Spinal cord (tissue), 10 donors: Measurements from ENCODE around the gene RNPEPL1. TPM values are rescaled to one million over a fixed set of nuclear protein-coding genes. Genes with fewer than 3 reads are reported as not detected.
A peak's percentile ranks its signal among the peaks of the same experiment; 100 is the strongest.

Experiments
- DNase-seq, 6 donors: peaks; one replicate each; pipeline versions ENCODE4 v3.0.0 to v3.0.0-alpha.2; 2013 to 2015; ENCODE audit warnings: low spot score in 6 of 6, low read depth in 4 of 6
- H3K27ac ChIP-seq: one replicate; pipeline ENCODE4 v1.5.1; 2013; ENCODE audit warnings: low read depth, low read length, control low read depth
- H3K27me3 ChIP-seq: one replicate; pipeline ENCODE4 v1.6.1; 2013; ENCODE audit warnings: low read length; ENCODE audit not compliant: control insufficient read depth, insufficient read depth
- H3K36me3 ChIP-seq: one replicate; pipeline ENCODE4 v1.6.1; 2013; ENCODE audit warnings: low read length; ENCODE audit not compliant: control insufficient read depth, insufficient read depth
- H3K4me1 ChIP-seq: one replicate; pipeline ENCODE4 v1.6.1; 2013; ENCODE audit warnings: low read length; ENCODE audit not compliant: control insufficient read depth, insufficient read depth
- H3K4me3 ChIP-seq: one replicate; pipeline ENCODE4 v1.5.1; 2013; ENCODE audit warnings: low read depth, low read length, control low read depth
- H3K9me3 ChIP-seq: one replicate; pipeline ENCODE4 v1.6.1; 2013; ENCODE audit warnings: low read length; ENCODE audit not compliant: control insufficient read depth, insufficient read depth
- WGBS: methylation state at CpG from one replicate; pipeline ENCODE4 v1.1.5; 2013; ENCODE audit warnings: missing lambda C conversion rate; ENCODE audit not compliant: insufficient coverage; 5-methylcytosine and 5-hydroxymethylcytosine counted together
- polyA plus RNA-seq, 2 donors: library from polyadenylated mRNA; unstranded; fragments of 120-200 nt; gene quantifications; one replicate each; pipeline ENCODE4 v1.2.1, GENCODE V29; 2013; ENCODE audit not compliant: insufficient read length in 2 of 2
- total RNA-seq, 2 donors: library from RNA; depleted of rRNA in 1 of 2; stranded (reverse); fragments of 120-200 nt in 1 of 2; fragments of >200 nt in 1 of 2; gene quantifications; one replicate each; pipeline versions ENCODE4 v1.2.3 to v1.2.4, GENCODE V29; 2013 to 2014
- donor health status: healthy.

RNPEPL1 gene
- total and polyA plus RNA-seq, 4 donors = 11.3 to 41.8 (median 27.2) TPM

GRCh38 chr2:240564561-240565332, 3.5 kb upstream of the RNPEPL1 start:
- Histone ChIP-seq H3K36me3 (peaks cover 19% of the 10 kb centered on the region), H3K4me3 (no peak overlapping the region), H3K4me1 (peaks cover 41% of the 10 kb centered on the region), H3K9me3 (no peaks in the 10 kb centered on the region), H3K27me3 (no peaks in the 10 kb centered on the region), H3K27ac (no peak overlapping the region)
- 90% methylated on average over 4 of the region's 10 CpGs for WGBS
- no peak for DNase-seq

GRCh38 chr2:240565333-240566202, 2.7 kb upstream of the RNPEPL1 start:
- no peak overlapping the region for H3K4me3 ChIP-seq
- H3K9me3 ChIP-seq = no peaks in the 10 kb centered on the region
- DNase-seq = no peak
- 81% methylated on average over 23 of the region's 26 CpGs for WGBS
- no peaks in the 10 kb centered on the region for H3K27me3 ChIP-seq
- peaks cover 27% of the 10 kb centered on the region for H3K36me3 ChIP-seq
- peaks cover 50% of the 10 kb centered on the region for H3K4me1 ChIP-seq
- peak overlapping the region; percentile 57 for H3K27ac ChIP-seq

- Histone ChIP-seq H3K4me1 (peaks cover 54% of the 10 kb centered on the region), H3K36me3 (peaks cover 36% of the 10 kb centered on the region), H3K4me3 (peak overlapping the region; percentile 16), H3K27ac (peak overlapping the region; percentile 57), H3K27me3 (no peaks in the 10 kb centered on the region), H3K9me3 (no peaks in the 10 kb centered on the region)
- WGBS = 11% methylated on average over 51 of the region's 53 CpGs
- peak in 3 of 6 donors; percentile 45 to 88 (median 83) for DNase-seq
Observed at GRCh38 chr2:240566203-240567136, 1.8 kb upstream of the RNPEPL1 start.

GRCh38 chr2:240567137-240567871, 980 bp upstream of the RNPEPL1 start:
- peaks cover 53% of the 10 kb centered on the region for H3K4me1 ChIP-seq
- no peak for DNase-seq
- 47% methylated on average over 22 of the region's 26 CpGs for WGBS
- H3K9me3 ChIP-seq = no peaks in the 10 kb centered on the region
- H3K36me3 ChIP-seq = peaks cover 45% of the 10 kb centered on the region
- no peaks in the 10 kb centered on the region for H3K27me3 ChIP-seq
- peak overlapping the region; percentile 64 for H3K27ac ChIP-seq
- peak overlapping the region; percentile 73 for H3K4me3 ChIP-seq

- 2% methylated on average over 92 of the region's 93 CpGs for WGBS
- no peak overlapping the region for H3K27ac ChIP-seq
- peaks cover 56% of the 10 kb centered on the region for H3K36me3 ChIP-seq
- H3K4me3 ChIP-seq = peak overlapping the region; percentile 40
- H3K27me3 ChIP-seq = no peaks in the 10 kb centered on the region
- no peaks in the 10 kb centered on the region for H3K9me3 ChIP-seq
- peak in 4 of 6 donors; percentile 45 to 92 (median 78) for DNase-seq
- peaks cover 53% of the 10 kb centered on the region for H3K4me1 ChIP-seq
Observed at GRCh38 chr2:240568678-240569522, 616 bp downstream of the RNPEPL1 start.

- no peak for DNase-seq
- Histone ChIP-seq H3K9me3 (no peaks in the 10 kb centered on the region), H3K36me3 (peaks cover 57% of the 10 kb centered on the region), H3K4me3 (peak overlapping the region; percentile 40), H3K4me1 (peaks cover 53% of the 10 kb centered on the region), H3K27ac (no peak overlapping the region), H3K27me3 (no peaks in the 10 kb centered on the region)
- 87% methylated on average over 8 of the region's 9 CpGs for WGBS
Observed at GRCh38 chr2:240569523-240569997, 1.3 kb downstream of the RNPEPL1 start.

- Histone ChIP-seq H3K27me3 (no peaks in the 10 kb centered on the region), H3K9me3 (no peaks in the 10 kb centered on the region), H3K4me3 (no peak overlapping the region), H3K27ac (no peak overlapping the region), H3K36me3 (peaks cover 60% of the 10 kb centered on the region), H3K4me1 (peaks cover 53% of the 10 kb centered on the region)
- no peak for DNase-seq
- WGBS = 97% methylated on average over 14 of the region's 15 CpGs
Observed at GRCh38 chr2:240569998-240570530, 1.8 kb downstream of the RNPEPL1 start.
